ENCODE data around the gene MBD4.

GRCh38 chr3:129473769-129474152 is 34.0 kb upstream of the MBD4 start:
- TF ChIP-seq CTCF (IDR thresholded peaks at IDR 0.05) (no peak), ZFX (IDR thresholded peaks at IDR 0.05; ENCODE audit: borderline replicate concordance) (no peak)
